HCT116 (cell line): ENCODE data around the gene SEMA5A.

ENCODE experiments used
- EGR1 ChIP-seq: IDR thresholded peaks from 2 replicates; pipeline ENCODE4 v1.6.1; 2012; ENCODE audit warnings: low read depth
- EZH2 ChIP-seq: fragments of 200-600 bp; sonication (generic); IDR thresholded peaks from 2 replicates; pipeline ENCODE4 v1.6.1; 2017; ENCODE audit warnings: antibody characterized with exemption, mixed run types
- JUND ChIP-seq: IDR thresholded peaks from 2 replicates; pipeline ENCODE4 v1.6.1; 2012
- RAD21 ChIP-seq: IDR thresholded peaks from 2 replicates; pipeline ENCODE4 v1.6.1; 2012; ENCODE audit warnings: low read depth, mild to moderate bottlenecking
- SP1 ChIP-seq: IDR thresholded peaks from 2 replicates; pipeline ENCODE4 v1.6.1; 2012; ENCODE audit warnings: low read depth
- SRF ChIP-seq: IDR thresholded peaks from 2 replicates; pipeline ENCODE4 v1.6.1; 2012; ENCODE audit warnings: low read depth
- YY1 ChIP-seq: IDR thresholded peaks from 2 replicates; pipeline ENCODE4 v1.6.1; 2011; ENCODE audit warnings: low read length, low read depth, moderate library complexity, mild to moderate bottlenecking; ENCODE audit not compliant: insufficient replicate concordance; ENCODE audit errors: extremely low read depth
- TF ChIP-seq, protein P1 (sequence below), 3 experiments: fragments of 200-600 bp in 1 of 3; sonication (generic) in 1 of 3; IDR thresholded peaks in 2 of 3; conservative IDR thresholded peaks in 1 of 3; 2 replicates each; pipeline ENCODE4 v1.5.1; 2012 to 2017; ENCODE audit warnings: low read depth in 2 of 3, low read length in 2 of 3, antibody characterized with exemption in 1 of 3, borderline replicate concordance in 1 of 3, control low read depth in 1 of 3, mild to moderate bottlenecking in 1 of 3, mixed read lengths in 1 of 3, mixed run types in 1 of 3, moderate library complexity in 1 of 3; ENCODE audit not compliant: insufficient read depth in 1 of 3

DNA sequence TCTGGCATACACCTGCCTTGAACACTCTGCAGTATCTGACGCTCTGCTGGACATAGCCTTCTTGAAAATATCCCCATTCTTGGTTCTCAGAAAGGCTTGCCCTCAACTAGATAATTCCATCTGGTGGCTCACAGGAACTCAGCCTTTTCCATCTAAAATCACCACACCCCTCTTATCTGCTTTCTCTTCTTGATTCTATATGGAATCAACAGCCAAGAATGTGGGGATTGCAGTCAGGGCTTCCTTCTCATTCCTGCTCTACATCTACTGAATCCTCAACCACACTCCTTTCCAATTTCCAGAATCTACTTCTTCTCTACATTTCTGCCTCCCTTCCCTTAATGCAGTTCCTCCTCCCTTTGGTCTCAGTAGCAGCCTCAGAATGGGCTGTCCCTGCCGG, 170.1 kb downstream of the SEMA5A start:
- TF ChIP-seq RAD21 (no peak), SRF (no peak), EZH2 (no peak), YY1 (no peak), SP1 (no peak), JUND (no peak), EGR1 (no peak)
- TF ChIP-seq, protein P1, sequence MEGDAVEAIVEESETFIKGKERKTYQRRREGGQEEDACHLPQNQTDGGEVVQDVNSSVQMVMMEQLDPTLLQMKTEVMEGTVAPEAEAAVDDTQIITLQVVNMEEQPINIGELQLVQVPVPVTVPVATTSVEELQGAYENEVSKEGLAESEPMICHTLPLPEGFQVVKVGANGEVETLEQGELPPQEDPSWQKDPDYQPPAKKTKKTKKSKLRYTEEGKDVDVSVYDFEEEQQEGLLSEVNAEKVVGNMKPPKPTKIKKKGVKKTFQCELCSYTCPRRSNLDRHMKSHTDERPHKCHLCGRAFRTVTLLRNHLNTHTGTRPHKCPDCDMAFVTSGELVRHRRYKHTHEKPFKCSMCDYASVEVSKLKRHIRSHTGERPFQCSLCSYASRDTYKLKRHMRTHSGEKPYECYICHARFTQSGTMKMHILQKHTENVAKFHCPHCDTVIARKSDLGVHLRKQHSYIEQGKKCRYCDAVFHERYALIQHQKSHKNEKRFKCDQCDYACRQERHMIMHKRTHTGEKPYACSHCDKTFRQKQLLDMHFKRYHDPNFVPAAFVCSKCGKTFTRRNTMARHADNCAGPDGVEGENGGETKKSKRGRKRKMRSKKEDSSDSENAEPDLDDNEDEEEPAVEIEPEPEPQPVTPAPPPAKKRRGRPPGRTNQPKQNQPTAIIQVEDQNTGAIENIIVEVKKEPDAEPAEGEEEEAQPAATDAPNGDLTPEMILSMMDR (IDR thresholded peaks at IDR 0.05 in 2 of 3, conservative IDR thresholded peaks at IDR 0.05 in 1 of 3; ENCODE audit: borderline replicate concordance in 1 of 3, insufficient read depth in 1 of 3, low read depth in 2 of 3, low read length in 2 of 3): no peak
